PFSK-1 (cell line): Measurements from ENCODE around the gene RGS7.

Source experiments
- FOXP2 ChIP-seq: optimal IDR thresholded peaks from 2 replicates; pipeline ENCODE3; 2011; ENCODE audit warnings: borderline replicate concordance, control low read depth, inconsistent platforms; ENCODE audit not compliant: insufficient read depth; ENCODE audit errors: extremely low read length, extremely low read depth
- POLR2AphosphoS5 ChIP-seq: IDR thresholded peaks from 2 replicates; pipeline ENCODE4 v1.6.1; 2012; ENCODE audit warnings: low read depth, mild to moderate bottlenecking, control low read depth, low read length, moderate library complexity
- SIN3A ChIP-seq: IDR thresholded peaks from 2 replicates; pipeline ENCODE4 v1.6.1; 2012; ENCODE audit warnings: mild to moderate bottlenecking, low read length, moderate library complexity, borderline replicate concordance; ENCODE audit not compliant: insufficient read depth
- TAF1 ChIP-seq: IDR thresholded peaks from 2 replicates; pipeline ENCODE4 v1.6.1; 2012; ENCODE audit warnings: low read length, control low read depth, borderline replicate concordance; ENCODE audit not compliant: insufficient read depth
- TF ChIP-seq, protein P1 (sequence below), 2 experiments: IDR thresholded peaks; 2 replicates each; pipeline versions ENCODE4 v1.6.1 to v1.8.0; 2011 to 2012; ENCODE audit warnings: low read depth in 2 of 2, low read length in 2 of 2, control low read depth in 1 of 2, inconsistent platforms in 1 of 2, mild to moderate bottlenecking in 1 of 2, moderate library complexity in 1 of 2; ENCODE audit not compliant: insufficient read depth in 1 of 2

RGS7 gene

DNA sequence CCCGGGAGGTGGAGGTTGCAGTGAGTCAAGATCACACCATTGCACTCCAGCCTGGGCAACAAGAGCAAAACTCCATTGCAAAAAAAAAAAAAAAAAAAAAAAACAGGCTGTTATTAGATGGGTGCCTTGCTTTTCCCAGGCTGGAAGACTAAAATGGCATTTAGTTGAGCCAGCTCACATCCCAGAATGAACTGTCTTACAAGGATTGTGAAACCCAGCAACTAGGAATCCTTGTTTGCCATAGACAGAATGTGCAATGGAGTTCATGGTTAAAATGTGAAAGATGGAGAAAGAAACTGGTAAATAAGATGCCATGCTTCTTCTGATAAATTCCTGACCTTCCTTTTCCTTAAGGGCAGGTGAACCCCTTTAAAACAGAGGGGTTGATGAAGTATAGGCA, 529.2 kb downstream of the RGS7 start:
- TF ChIP-seq SIN3A, result no peak
- TF ChIP-seq POLR2AphosphoS5, result no peak
- no peak for TF ChIP-seq TAF1
- TF ChIP-seq FOXP2, result no peak
- TF ChIP-seq, protein P1, sequence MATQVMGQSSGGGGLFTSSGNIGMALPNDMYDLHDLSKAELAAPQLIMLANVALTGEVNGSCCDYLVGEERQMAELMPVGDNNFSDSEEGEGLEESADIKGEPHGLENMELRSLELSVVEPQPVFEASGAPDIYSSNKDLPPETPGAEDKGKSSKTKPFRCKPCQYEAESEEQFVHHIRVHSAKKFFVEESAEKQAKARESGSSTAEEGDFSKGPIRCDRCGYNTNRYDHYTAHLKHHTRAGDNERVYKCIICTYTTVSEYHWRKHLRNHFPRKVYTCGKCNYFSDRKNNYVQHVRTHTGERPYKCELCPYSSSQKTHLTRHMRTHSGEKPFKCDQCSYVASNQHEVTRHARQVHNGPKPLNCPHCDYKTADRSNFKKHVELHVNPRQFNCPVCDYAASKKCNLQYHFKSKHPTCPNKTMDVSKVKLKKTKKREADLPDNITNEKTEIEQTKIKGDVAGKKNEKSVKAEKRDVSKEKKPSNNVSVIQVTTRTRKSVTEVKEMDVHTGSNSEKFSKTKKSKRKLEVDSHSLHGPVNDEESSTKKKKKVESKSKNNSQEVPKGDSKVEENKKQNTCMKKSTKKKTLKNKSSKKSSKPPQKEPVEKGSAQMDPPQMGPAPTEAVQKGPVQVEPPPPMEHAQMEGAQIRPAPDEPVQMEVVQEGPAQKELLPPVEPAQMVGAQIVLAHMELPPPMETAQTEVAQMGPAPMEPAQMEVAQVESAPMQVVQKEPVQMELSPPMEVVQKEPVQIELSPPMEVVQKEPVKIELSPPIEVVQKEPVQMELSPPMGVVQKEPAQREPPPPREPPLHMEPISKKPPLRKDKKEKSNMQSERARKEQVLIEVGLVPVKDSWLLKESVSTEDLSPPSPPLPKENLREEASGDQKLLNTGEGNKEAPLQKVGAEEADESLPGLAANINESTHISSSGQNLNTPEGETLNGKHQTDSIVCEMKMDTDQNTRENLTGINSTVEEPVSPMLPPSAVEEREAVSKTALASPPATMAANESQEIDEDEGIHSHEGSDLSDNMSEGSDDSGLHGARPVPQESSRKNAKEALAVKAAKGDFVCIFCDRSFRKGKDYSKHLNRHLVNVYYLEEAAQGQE (IDR thresholded peaks at IDR 0.05; ENCODE audit: insufficient read depth in 1 of 2, low read depth in 2 of 2, low read length in 2 of 2), result no peak

GRCh38 chr1:240824238-240824637, 532.8 kb downstream of the RGS7 start:
- TF ChIP-seq, protein P1 (IDR thresholded peaks at IDR 0.05; ENCODE audit: insufficient read depth in 1 of 2, low read depth in 2 of 2, low read length in 2 of 2), result no peak
- no peak for TF ChIP-seq FOXP2

DNA sequence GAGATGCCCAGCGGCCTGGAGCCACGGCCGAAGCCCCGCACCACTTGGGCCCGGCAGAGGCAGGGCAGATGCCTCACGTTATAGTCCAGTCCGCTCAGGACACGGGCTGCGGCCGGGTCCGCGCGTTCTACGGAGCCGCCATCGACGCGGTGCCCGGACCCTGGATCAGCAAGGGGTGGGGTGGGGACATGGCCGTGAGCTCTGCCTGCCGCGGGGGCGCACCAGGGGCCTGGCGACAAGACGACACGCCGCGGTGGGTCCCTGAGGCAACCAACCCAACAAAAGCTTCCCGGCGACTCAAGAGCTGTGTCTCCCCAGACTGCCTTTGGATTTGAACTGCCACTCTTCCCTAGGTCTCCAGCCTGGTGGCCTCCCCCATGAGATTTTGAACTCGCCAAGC, 533.6 kb downstream of the RGS7 start:
- TF ChIP-seq SIN3A (no peak), TAF1 (no peak), POLR2AphosphoS5 (no peak), FOXP2 (no peak)
- TF ChIP-seq, protein P1 (IDR thresholded peaks at IDR 0.05; ENCODE audit: insufficient read depth in 1 of 2, low read depth in 2 of 2, low read length in 2 of 2), result no peak

GRCh38 chr1:240821925-240822324, 535.1 kb downstream of the RGS7 start:
- no peak for TF ChIP-seq TAF1
- no peak for TF ChIP-seq SIN3A
- TF ChIP-seq POLR2AphosphoS5, result no peak
- TF ChIP-seq FOXP2, result no peak
- TF ChIP-seq, protein P1 (IDR thresholded peaks at IDR 0.05; ENCODE audit: insufficient read depth in 1 of 2, low read depth in 2 of 2, low read length in 2 of 2), result no peak

- TF ChIP-seq SIN3A (no peak), FOXP2 (no peak), POLR2AphosphoS5 (no peak), TAF1 (no peak)
- TF ChIP-seq, protein P1 (IDR thresholded peaks at IDR 0.05; ENCODE audit: insufficient read depth in 1 of 2, low read depth in 2 of 2, low read length in 2 of 2), result no peak
Measured at GRCh38 chr1:240820816-240821215, 536.2 kb downstream of the RGS7 start.
